ENCODE measurements around the gene CNGA1. TPM values are rescaled to one million over a fixed set of nuclear protein-coding genes. Genes with fewer than 3 reads are reported as not detected.

CNGA1 gene
- total RNA-seq = not detected in 2 replicates

GRCh38 chr4:48016141-48017107 lies at the start of gene CNGA1, which contains the start of gene NIPAL1:
Gene CNGA1, minus strand, starts transcription at chr4:48016681. Its CDS starts 63,992 bp downstream, at chr4:47952689.
Gene NIPAL1, plus strand, starts transcription at chr4:48016772. Its CDS starts 68 bp downstream, at chr4:48016840.

GRCh38 chr4:47914220-47914925 lies 102.1 kb downstream of the CNGA1 start, which contains the start of gene NFXL1:
Gene NFXL1, minus strand, starts transcription at chr4:47914583. Its CDS starts 380 bp downstream, at chr4:47914203.

Other genes with a start within 250 kb of the CNGA1 start
- 0.33 TPM in 1 of 2 replicates, not detected in the other for gene CORIN, start 178.6 kb downstream of the CNGA1 start, total RNA-seq
- 6.6 and 10.1 TPM in 2 replicates for gene NFXL1, start 102.1 kb downstream of the CNGA1 start, total RNA-seq
- gene NIPAL1, start 91 bp upstream of the CNGA1 start, total RNA-seq = 0.65 and 1.1 TPM in 2 replicates
- 0.38 TPM in 1 of 2 replicates, not detected in the other for gene TXK, start 117.6 kb upstream of the CNGA1 start, total RNA-seq